KMS-11 (cell line): ENCODE measurements around the gene PKIG.

Experiments
- H2AFZ ChIP-seq: fragments of 200-600 bp; sonication (generic); 2 replicates; pipeline ENCODE4 v1.6.1; 2016; ENCODE audit warnings: antibody characterized with exemption, mixed run types, low read depth
- H3K27ac ChIP-seq: fragments of 200-600 bp; sonication (generic); 2 replicates; pipeline ENCODE4 v1.6.1; 2016; ENCODE audit warnings: mild to moderate bottlenecking, mixed run types
- H3K27me3 ChIP-seq: fragments of 200-600 bp; sonication (generic); 2 replicates; pipeline ENCODE4 v1.6.1; 2017; ENCODE audit warnings: mild to moderate bottlenecking, low read depth, mixed run types, moderate library complexity; ENCODE audit not compliant: insufficient read depth
- H3K36me3 ChIP-seq: fragments of 200-600 bp; sonication (generic); 2 replicates; pipeline ENCODE4 v1.6.1; 2017; ENCODE audit warnings: mild to moderate bottlenecking, mixed run types; ENCODE audit not compliant: insufficient read depth
- H3K4me1 ChIP-seq: fragments of 200-600 bp; sonication (generic); 2 replicates; pipeline ENCODE4 v1.6.1; 2016; ENCODE audit warnings: mild to moderate bottlenecking, low read depth, mixed run types; ENCODE audit not compliant: poor library complexity, severe bottlenecking
- H3K4me2 ChIP-seq: fragments of 200-600 bp; sonication (generic); 2 replicates; pipeline ENCODE4 v1.7.0; 2016; ENCODE audit warnings: mild to moderate bottlenecking, mixed run types
- H3K4me3 ChIP-seq: fragments of 200-600 bp; sonication (generic); IDR thresholded peaks from 2 replicates; pipeline ENCODE4 v1.6.1; 2017; ENCODE audit warnings: low read depth, low read length, mixed read lengths; ENCODE audit not compliant: insufficient read depth
- H3K79me2 ChIP-seq: fragments of 200-600 bp; sonication (generic); 2 replicates; pipeline ENCODE4 v1.6.1; 2016; ENCODE audit warnings: low read depth, mixed run types; ENCODE audit not compliant: insufficient read depth
- H3K9ac ChIP-seq: fragments of 200-600 bp; sonication (generic); 2 replicates; pipeline ENCODE4 v1.6.1; 2016; ENCODE audit warnings: mild to moderate bottlenecking, mixed run types
- H4K20me1 ChIP-seq: fragments of 200-600 bp; sonication (generic); 2 replicates; pipeline ENCODE4 v1.6.1; 2016; ENCODE audit warnings: mild to moderate bottlenecking, mixed run types; ENCODE audit not compliant: insufficient read depth
- TF ChIP-seq, protein P1 (sequence below): fragments of 200-600 bp; sonication (generic); conservative IDR thresholded peaks from 2 replicates; pipeline ENCODE4 v1.6.1; 2017; ENCODE audit warnings: low read depth, mild to moderate bottlenecking, antibody characterized with exemption, low read length, moderate library complexity, mixed read lengths

Gene PKIG

GRCh38 chr20:44543358-44543757 is 39.0 kb upstream of the PKIG start:
- Histone ChIP-seq H4K20me1 (no peaks in the 10 kb centered on the region), H3K4me3 (no peak overlapping the region), H3K4me1 (no peaks in the 10 kb centered on the region), H3K36me3 (no peaks in the 10 kb centered on the region), H3K79me2 (no peaks in the 10 kb centered on the region), H2AFZ (no peak overlapping the region), H3K4me2 (no peak overlapping the region), H3K27me3 (no peaks in the 10 kb centered on the region), H3K27ac (no peak overlapping the region), H3K9ac (no peak overlapping the region)
- TF ChIP-seq, protein P1, sequence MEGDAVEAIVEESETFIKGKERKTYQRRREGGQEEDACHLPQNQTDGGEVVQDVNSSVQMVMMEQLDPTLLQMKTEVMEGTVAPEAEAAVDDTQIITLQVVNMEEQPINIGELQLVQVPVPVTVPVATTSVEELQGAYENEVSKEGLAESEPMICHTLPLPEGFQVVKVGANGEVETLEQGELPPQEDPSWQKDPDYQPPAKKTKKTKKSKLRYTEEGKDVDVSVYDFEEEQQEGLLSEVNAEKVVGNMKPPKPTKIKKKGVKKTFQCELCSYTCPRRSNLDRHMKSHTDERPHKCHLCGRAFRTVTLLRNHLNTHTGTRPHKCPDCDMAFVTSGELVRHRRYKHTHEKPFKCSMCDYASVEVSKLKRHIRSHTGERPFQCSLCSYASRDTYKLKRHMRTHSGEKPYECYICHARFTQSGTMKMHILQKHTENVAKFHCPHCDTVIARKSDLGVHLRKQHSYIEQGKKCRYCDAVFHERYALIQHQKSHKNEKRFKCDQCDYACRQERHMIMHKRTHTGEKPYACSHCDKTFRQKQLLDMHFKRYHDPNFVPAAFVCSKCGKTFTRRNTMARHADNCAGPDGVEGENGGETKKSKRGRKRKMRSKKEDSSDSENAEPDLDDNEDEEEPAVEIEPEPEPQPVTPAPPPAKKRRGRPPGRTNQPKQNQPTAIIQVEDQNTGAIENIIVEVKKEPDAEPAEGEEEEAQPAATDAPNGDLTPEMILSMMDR = no peak

DNA sequence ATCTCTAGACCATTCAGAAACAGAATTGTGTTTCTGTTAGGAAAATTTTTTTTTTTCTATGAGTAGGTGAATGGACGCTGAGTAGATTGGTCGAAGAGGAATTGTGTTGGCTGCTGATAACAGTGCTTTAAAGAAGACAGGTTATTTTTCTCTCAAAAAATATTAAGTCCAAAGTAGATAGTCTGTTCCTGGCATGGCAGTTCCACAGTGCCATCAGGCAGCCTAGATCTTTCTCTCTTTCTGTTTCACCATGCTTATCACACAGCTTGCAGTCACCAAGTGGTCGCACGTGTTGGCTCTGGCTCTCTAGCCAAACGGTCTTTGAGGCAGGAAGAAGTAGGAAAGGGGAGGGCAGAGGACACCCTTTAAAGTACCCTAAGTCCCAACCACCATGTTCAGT is 38.1 kb upstream of the PKIG start:
- Histone ChIP-seq H3K4me1 (no peaks in the 10 kb centered on the region), H3K27me3 (no peaks in the 10 kb centered on the region), H3K36me3 (no peaks in the 10 kb centered on the region), H3K4me3 (no peak overlapping the region), H2AFZ (no peak overlapping the region), H3K4me2 (no peak overlapping the region), H4K20me1 (no peaks in the 10 kb centered on the region), H3K79me2 (no peaks in the 10 kb centered on the region), H3K27ac (no peak overlapping the region), H3K9ac (no peak overlapping the region)
- TF ChIP-seq, protein P1 = no peak

- H3K4me2 ChIP-seq = no peak overlapping the region
- no peaks in the 10 kb centered on the region for H3K36me3 ChIP-seq
- H3K79me2 ChIP-seq = no peaks in the 10 kb centered on the region
- no peaks in the 10 kb centered on the region for H3K27me3 ChIP-seq
- no peak overlapping the region for H2AFZ ChIP-seq
- no peak overlapping the region for H3K27ac ChIP-seq
- no peak overlapping the region for H3K4me3 ChIP-seq
- H3K4me1 ChIP-seq = no peaks in the 10 kb centered on the region
- H4K20me1 ChIP-seq = no peaks in the 10 kb centered on the region
- TF ChIP-seq, protein P1 = no peak
- H3K9ac ChIP-seq = no peak overlapping the region
Observed at GRCh38 chr20:44547419-44547818, 35.0 kb upstream of the PKIG start.

DNA sequence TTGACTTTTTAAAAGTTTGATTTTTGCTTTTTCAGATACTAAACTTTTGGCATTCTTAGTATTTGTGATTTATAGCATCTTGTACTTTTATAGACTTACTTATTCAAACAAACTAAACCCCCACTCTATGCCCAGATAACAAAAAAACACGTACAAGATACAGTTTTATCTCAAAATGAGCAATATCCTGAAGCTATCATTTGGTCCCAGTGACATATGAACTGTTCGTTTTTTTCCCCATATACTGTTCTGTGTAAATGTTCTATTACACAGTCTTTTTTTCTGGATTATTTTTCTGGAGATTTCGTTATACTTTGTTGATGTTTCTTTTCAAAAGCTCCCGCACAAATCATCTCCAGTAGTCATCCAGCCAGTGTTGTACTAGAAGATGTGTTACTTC is 33.3 kb upstream of the PKIG start:
- H4K20me1 ChIP-seq = no peaks in the 10 kb centered on the region
- H3K27ac ChIP-seq = no peak overlapping the region
- no peaks in the 10 kb centered on the region for H3K79me2 ChIP-seq
- no peaks in the 10 kb centered on the region for H3K27me3 ChIP-seq
- no peak overlapping the region for H2AFZ ChIP-seq
- no peaks in the 10 kb centered on the region for H3K36me3 ChIP-seq
- H3K9ac ChIP-seq = no peak overlapping the region
- no peak overlapping the region for H3K4me2 ChIP-seq
- TF ChIP-seq, protein P1 = no peak
- no peaks in the 10 kb centered on the region for H3K4me1 ChIP-seq
- no peak overlapping the region for H3K4me3 ChIP-seq
